Limb (tissue), 2 donors: Measurements from ENCODE around the gene NFATC2.
"Not testable (repeated sequence)": the region's sequence is repeated elsewhere in the genome, so short reads cannot be mapped to it uniquely, and the experiment has no call there.

Source experiments
- DNase-seq, 2 donors: peaks; one replicate each; pipeline ENCODE4 v3.0.0-alpha.2; 2016; ENCODE audit errors: extremely low spot score in 2 of 2

NFATC2 gene

GRCh38 chr20:51568533-51568932, 26.0 kb upstream of the NFATC2 start:
- DNase-seq: not testable (repeated sequence)

GRCh38 chr20:51567622-51568021, 25.1 kb upstream of the NFATC2 start:
- DNase-seq: no peak

GRCh38 chr20:51566594-51566993, 24.1 kb upstream of the NFATC2 start:
- DNase-seq: no peak

GRCh38 chr20:51565298-51566144, 23.0 kb upstream of the NFATC2 start:
- no peak for DNase-seq

GRCh38 chr20:51563486-51564332, 21.2 kb upstream of the NFATC2 start:
- peak; percentile 74 to 75 for DNase-seq

- DNase-seq: peak in 1 of 2 donors; percentile 73
Measured at GRCh38 chr20:51563174-51563485, 20.6 kb upstream of the NFATC2 start.

GRCh38 chr20:51562332-51563173, 20.0 kb upstream of the NFATC2 start:
- DNase-seq: peak; percentile 93 to 95

GRCh38 chr20:51562027-51562331, 19.5 kb upstream of the NFATC2 start:
- DNase-seq: peak in 1 of 2 donors; percentile 48

GRCh38 chr20:51560550-51561307, 18.2 kb upstream of the NFATC2 start:
- no peak for DNase-seq

- DNase-seq: no peak
Measured at GRCh38 chr20:51560042-51560441, 17.5 kb upstream of the NFATC2 start.

GRCh38 chr20:51554538-51555165, 12.1 kb upstream of the NFATC2 start:
- no peak for DNase-seq

GRCh38 chr20:51553897-51554486, 11.5 kb upstream of the NFATC2 start:
- DNase-seq: no peak

- DNase-seq: no peak
Measured at GRCh38 chr20:51551186-51551585, 8.7 kb upstream of the NFATC2 start.

- no peak for DNase-seq
Measured at GRCh38 chr20:51549474-51549873, 7.0 kb upstream of the NFATC2 start.

- DNase-seq: no peak
Measured at GRCh38 chr20:51547951-51548350, 5.4 kb upstream of the NFATC2 start.

GRCh38 chr20:51545515-51545914, 3.0 kb upstream of the NFATC2 start:
- no peak for DNase-seq

GRCh38 chr20:51543422-51543788, 886 bp upstream of the NFATC2 start:
- no peak for DNase-seq

GRCh38 chr20:51542033-51542570, 417 bp downstream of the NFATC2 start:
- DNase-seq: no peak

GRCh38 chr20:51541189-51542032, 1.1 kb downstream of the NFATC2 start:
- peak; percentile 75 to 84 for DNase-seq
